GM12878 (cell line): ENCODE results near the gene IGFLR1. TPM values are rescaled to one million over a fixed set of nuclear protein-coding genes. Genes with fewer than 3 reads are reported as not detected.
A peak's percentile ranks its signal among the peaks of the same experiment; 100 is the strongest.

Experiments used
- ATAC-seq: fragments of 200-7000 bp; cut with Tn5 transposase; 3 replicates; pipeline ENCODE4 v1.9.1; 2020; ENCODE audit warnings: mild to moderate bottlenecking, moderate library complexity
- BruUV-seq: library from RNA; stranded (reverse); fragments of 400-500 nt; replicated peaks from 2 replicates; lab custom pipeline; 2021; lab: Mats Ljungman, UMichigan
- CTCF ChIA-PET: fragments of 300-600 bp; sonication (Branson Sonifier 250); formaldehyde crosslinking; extraction: SDS; loops from one replicate; lab custom pipeline; 2021; ENCODE audit warnings: inconsistent platforms; lab: Yijun Ruan, JAX
- POLR2A ChIA-PET: fragments of 350-600 bp; formaldehyde crosslinking; extraction: SDS; loops from one replicate; lab custom pipeline; 2021; ENCODE audit warnings: inconsistent platforms; lab: Charles Lee
- RAD21 ChIA-PET: fragments of 300-600 bp; sonication (Branson Sonifier 250); formaldehyde crosslinking; loops from one replicate; lab custom pipeline; 2023; ENCODE audit warnings: antibody characterized with exemption; ENCODE audit not compliant: unreplicated experiment; lab: Charles Lee
- SMC1A ChIA-PET: fragments of 300-600 bp; sonication (Branson Sonifier 250); formaldehyde crosslinking; loops from one replicate; lab custom pipeline; 2023; ENCODE audit not compliant: unreplicated experiment, uncharacterized antibody; lab: Charles Lee
- DNase-seq: peaks from one replicate; pipeline ENCODE4 v3.0.0-alpha.2; 2011; ENCODE audit warnings: low read depth, low spot score
- FAIRE-seq: peaks from 3 replicates; lab custom pipeline; 2011; peaks lifted over from hg19 to GRCh38; lab: Jason Lieb, UNC
- H2AFZ ChIP-seq: 2 replicates; pipeline ENCODE4 v1.6.0; 2011; ENCODE audit warnings: low read depth, low read length, control low read depth; ENCODE audit not compliant: control insufficient read depth
- H3K27ac ChIP-seq: 2 replicates; pipeline ENCODE4 v1.5.1; 2011; ENCODE audit warnings: control low read depth; ENCODE audit not compliant: control insufficient read depth, insufficient read depth
- H3K27me3 ChIP-seq, 2 experiments: replicated peaks in 1 of 2; 2 replicates each; pipeline versions ENCODE4 v1.6.0 to v1.6.1; 2011; ENCODE audit warnings: low read length in 1 of 2; ENCODE audit not compliant: control insufficient read depth in 2 of 2, insufficient read depth in 2 of 2
- H3K36me3 ChIP-seq, 2 experiments: 2 replicates each; pipeline ENCODE4 v1.5.1; 2011; ENCODE audit warnings: low read length in 1 of 2; ENCODE audit not compliant: control insufficient read depth in 2 of 2, insufficient read depth in 2 of 2
- H3K4me1 ChIP-seq: 2 replicates; pipeline ENCODE4 v1.6.1; 2011; ENCODE audit warnings: mild to moderate bottlenecking, low read length, moderate library complexity, mixed read lengths; ENCODE audit not compliant: control insufficient read depth, insufficient read depth
- H3K4me2 ChIP-seq: 2 replicates; pipeline ENCODE4 v1.6.0; 2011; ENCODE audit warnings: control low read depth; ENCODE audit not compliant: control insufficient read depth, insufficient read depth
- H3K4me3 ChIP-seq: fragments of 200-600 bp; sonication (generic); 2 replicates; pipeline ENCODE4 v1.5.1; 2016
- H3K79me2 ChIP-seq: 2 replicates; pipeline ENCODE4 v1.6.0; 2011; ENCODE audit warnings: low read length; ENCODE audit not compliant: control insufficient read depth, insufficient read depth
- H3K9ac ChIP-seq: 2 replicates; pipeline ENCODE4 v1.8.0; 2011; ENCODE audit warnings: low read length, control low read depth, mixed read lengths; ENCODE audit not compliant: control insufficient read depth, insufficient read depth
- H3K9me3 ChIP-seq: replicated peaks from 3 replicates; pipeline ENCODE4 v1.5.1; 2011; ENCODE audit warnings: mild to moderate bottlenecking, low read length; ENCODE audit not compliant: control insufficient read depth, insufficient read depth
- H4K20me1 ChIP-seq: 2 replicates; pipeline ENCODE4 v1.6.0; 2011; ENCODE audit not compliant: control insufficient read depth, insufficient read depth
- CHD2 ChIP-seq: IDR thresholded peaks from 2 replicates; pipeline ENCODE4 v1.6.1; 2011; ENCODE audit warnings: low read depth, low read length, improper control_type of control experiment, borderline replicate concordance
- EGR1 ChIP-seq, 2 experiments: IDR thresholded peaks; 1 replicate in 1 of 2; 2 replicates in 1 of 2; pipeline ENCODE4 v1.6.1; 2011 to 2012; ENCODE audit warnings: low read depth in 2 of 2, low read length in 2 of 2, borderline replicate concordance in 1 of 2, mild to moderate bottlenecking in 1 of 2, moderate library complexity in 1 of 2
- KDM1A ChIP-seq: fragments of 200-600 bp; sonication (generic); IDR thresholded peaks from 2 replicates; pipeline ENCODE4 v1.6.1; 2016; ENCODE audit warnings: borderline replicate concordance
- POLR2A ChIP-seq: IDR thresholded peaks from 2 replicates; pipeline ENCODE4 v1.6.1; 2011; ENCODE audit warnings: low read depth, mild to moderate bottlenecking, low read length
- RAD51 ChIP-seq: fragments of 450-650 bp; IDR thresholded peaks from 2 replicates; pipeline ENCODE4 v1.6.1; 2016; ENCODE audit warnings: moderate library complexity, mild to moderate bottlenecking, inconsistent platforms
- REST ChIP-seq: IDR thresholded peaks from 2 replicates; pipeline ENCODE4 v1.6.1; 2012; ENCODE audit warnings: mild to moderate bottlenecking, low read depth, low read length
- SIN3A ChIP-seq: IDR thresholded peaks from 2 replicates; pipeline ENCODE4 v1.6.1; 2012; ENCODE audit warnings: low read depth, low read length, improper control_type of control experiment
- WGBS: methylation state at CpG from one replicate; pipeline ENCODE4 v1.1.6; 2016; ENCODE audit warnings: low lambda C conversion rate; ENCODE audit not compliant: insufficient replicate concordance, insufficient coverage; ENCODE audit errors: missing lambda C conversion rate; 5-methylcytosine and 5-hydroxymethylcytosine counted together
- in situ Hi-C: fragments of 300-500 bp; cut with MboI; formaldehyde crosslinking; loops from 9 replicates; pipeline ENCODE4 v1.14.3; 2018; ENCODE audit warnings: mixed read lengths
- intact Hi-C: fragments of 100-400 bp; cut with micrococcal nuclease; formaldehyde crosslinking; loops from one replicate; pipeline ENCODE4 v1.14.2; 2022; ENCODE audit not compliant: unreplicated experiment
- polyA plus RNA-seq, 11 experiments: library from polyadenylated mRNA; depleted of rRNA in 4 of 11; unstranded in 6 of 11; stranded (reverse) in 5 of 11; fragments of >200 nt; fragmentation: Nextera tagmentation in 4 of 11; fragmentation: Illumina TruSeq in 1 of 11; extraction: Ambion mirVana in 4 of 11; extraction: Trizol in 1 of 11; gene quantifications; 1 replicate in 1 of 11; 2 replicates in 10 of 11; pipeline versions ENCODE4 v1.2.1 to v1.2.3, GENCODE V29; 2011 to 2016; ENCODE audit warnings: inconsistent platforms in 2 of 11, missing spikeins in 2 of 11, low read depth in 1 of 11
- total RNA-seq, 4 experiments: library from RNA; depleted of rRNA in 3 of 4; stranded (reverse); fragments of >200 nt in 3 of 4; fragmentation: Illumina TruSeq in 1 of 4; extraction: Trizol in 1 of 4; gene quantifications; 2 replicates each; pipeline versions ENCODE4 v1.2.1 to v1.2.3, GENCODE V29; 2013 to 2021
- TF ChIP-seq, protein P1 (sequence below): IDR thresholded peaks from 2 replicates; pipeline ENCODE4 v1.6.1; 2012; ENCODE audit warnings: low read depth, low read length, improper control_type of control experiment
- TF ChIP-seq, protein P2 (sequence below): fragments of 450-650 bp; IDR thresholded peaks from 2 replicates; pipeline ENCODE4 v1.6.1; 2017; ENCODE audit warnings: low read depth, mild to moderate bottlenecking, moderate library complexity

Gene IGFLR1
- total and polyA plus RNA-seq, 10 of the 15 experiments (the other 5 are each of a cell fraction or from before 2014, with no cell fraction given): 2.5 to 39.9 (median 24.8) TPM

GRCh38 chr19:35722897-35723296 is 19.4 kb downstream of the IGFLR1 start:
- POLR2A ChIA-PET: no interaction called here

DNA sequence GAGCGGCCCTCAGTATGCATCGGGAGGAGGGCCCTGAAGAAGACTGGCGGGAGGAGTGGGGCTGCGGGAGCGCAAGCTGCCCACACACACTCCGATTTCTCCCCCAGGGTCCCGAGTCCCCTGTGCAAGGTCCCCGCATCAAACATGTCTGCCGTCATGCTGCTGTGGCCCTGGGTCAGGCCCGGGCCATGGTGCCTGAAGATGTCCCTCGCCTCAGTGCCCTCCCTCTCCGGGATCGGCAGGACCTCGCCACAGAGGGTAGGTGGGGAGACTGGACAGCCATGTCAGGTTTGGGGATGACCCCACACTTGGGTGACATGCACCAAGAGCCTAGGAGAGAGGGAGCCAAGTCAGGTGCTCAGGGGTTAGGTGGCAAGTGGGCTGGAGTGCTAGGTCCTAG is 19.8 kb downstream of the IGFLR1 start:
- Histone ChIP-seq H3K36me3 (peaks cover 27 to 37% of the 10 kb centered on the region in 2 experiments), H3K9ac (no peak overlapping the region), H3K27ac (no peak overlapping the region), H2AFZ (no peak overlapping the region), H3K4me3 (no peak overlapping the region), H4K20me1 (no peaks in the 10 kb centered on the region; the same call in 1 of the 2 replicates), H3K9me3 (no peaks in the 10 kb centered on the region), H3K79me2 (peaks cover 19% of the 10 kb centered on the region), H3K4me1 (peaks cover 10% of the 10 kb centered on the region), H3K4me2 (no peak overlapping the region), H3K27me3 (no peaks in the 10 kb centered on the region)
- intact Hi-C loops (no loop called here), in situ Hi-C loops (no loop called here)
- BruUV-seq: no TSS peak
- no peak for ATAC-seq
- TF ChIP-seq, protein P1, sequence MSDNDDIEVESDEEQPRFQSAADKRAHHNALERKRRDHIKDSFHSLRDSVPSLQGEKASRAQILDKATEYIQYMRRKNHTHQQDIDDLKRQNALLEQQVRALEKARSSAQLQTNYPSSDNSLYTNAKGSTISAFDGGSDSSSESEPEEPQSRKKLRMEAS: no peak
- TF ChIP-seq RAD51: no peak
- TF ChIP-seq REST: no peak
- TF ChIP-seq SIN3A: no peak
- TF ChIP-seq CHD2: no peak
- TF ChIP-seq KDM1A: no peak
- TF ChIP-seq EGR1 (IDR thresholded peaks at IDR 0.05; ENCODE audit: borderline replicate concordance in 1 of 2, low read depth in 2 of 2, low read length in 2 of 2): no peak
- DNase-seq: no peak
- POLR2A ChIA-PET: no interaction called here
- SMC1A ChIA-PET: no interaction called here
- WGBS: 100% methylated on average over 14 of the region's 14 CpGs
- CTCF ChIA-PET: no interaction called here
- RAD21 ChIA-PET: no interaction called here
- no peak for FAIRE-seq

More at GRCh38 chr19:35722897-35723296, 19.4 kb downstream of the IGFLR1 start:
- no peaks in the 10 kb centered on the region for H3K27me3 ChIP-seq
- ChIA-PET CTCF (no interaction called here), SMC1A (interaction anchor here (1.0 kb wide), 1 partner anchor 28 kb away, joined by 4 read pairs; no protein-coding TSS in a partner anchor), RAD21 (no interaction called here)
- H3K9me3 ChIP-seq: no peaks in the 10 kb centered on the region
- 96% methylated on average over 16 of the region's 16 CpGs for WGBS
- no peak overlapping the region for H3K27ac ChIP-seq
- no peak overlapping the region for H2AFZ ChIP-seq
- ATAC-seq (no peak), DNase-seq (no peak), FAIRE-seq (no peak)
- H3K4me1 ChIP-seq: peaks cover 10% of the 10 kb centered on the region
- BruUV-seq: TSS peak; percentile 9
- in situ Hi-C loops (no loop called here), intact Hi-C loops (no loop called here)
- no peak overlapping the region for H3K4me3 ChIP-seq
- peaks cover 19% of the 10 kb centered on the region for H3K79me2 ChIP-seq
- H3K9ac ChIP-seq: no peak overlapping the region
- H3K4me2 ChIP-seq: no peak overlapping the region
- TF ChIP-seq, protein P2, sequence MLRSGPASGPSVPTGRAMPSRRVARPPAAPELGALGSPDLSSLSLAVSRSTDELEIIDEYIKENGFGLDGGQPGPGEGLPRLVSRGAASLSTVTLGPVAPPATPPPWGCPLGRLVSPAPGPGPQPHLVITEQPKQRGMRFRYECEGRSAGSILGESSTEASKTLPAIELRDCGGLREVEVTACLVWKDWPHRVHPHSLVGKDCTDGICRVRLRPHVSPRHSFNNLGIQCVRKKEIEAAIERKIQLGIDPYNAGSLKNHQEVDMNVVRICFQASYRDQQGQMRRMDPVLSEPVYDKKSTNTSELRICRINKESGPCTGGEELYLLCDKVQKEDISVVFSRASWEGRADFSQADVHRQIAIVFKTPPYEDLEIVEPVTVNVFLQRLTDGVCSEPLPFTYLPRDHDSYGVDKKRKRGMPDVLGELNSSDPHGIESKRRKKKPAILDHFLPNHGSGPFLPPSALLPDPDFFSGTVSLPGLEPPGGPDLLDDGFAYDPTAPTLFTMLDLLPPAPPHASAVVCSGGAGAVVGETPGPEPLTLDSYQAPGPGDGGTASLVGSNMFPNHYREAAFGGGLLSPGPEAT: no peak
- peak; percentile 13; the same call in 1 of the 2 replicates for TF ChIP-seq POLR2A
- H3K36me3 ChIP-seq: peaks cover 27 to 37% of the 10 kb centered on the region in 2 experiments
- H4K20me1 ChIP-seq: no peaks in the 10 kb centered on the region; the same call in 1 of the 2 replicates
